ENCODE results near the gene NGDN. TPM values are rescaled to one million over a fixed set of nuclear protein-coding genes. Genes with fewer than 3 reads are reported as not detected.

NGDN gene
- polyA plus RNA-seq, 6 donors from 2014 or later: 54.2 to 105 (median 76.4) TPM

- Mint-ChIP-seq H3K9me3 (no peaks in the 10 kb centered on the region), H3K4me3 (no peak overlapping the region), H3K27ac (no peak overlapping the region), H3K4me1 (peaks cover 5 to 7% (median 6%) of the 10 kb centered on the region in 3 donors), H3K27me3 (no peaks in the 10 kb centered on the region), H3K36me3 (peaks cover 7 to 8% of the 10 kb centered on the region in 2 donors)
- DNase-seq (no peak), ATAC-seq (ENCODE audit: low read depth in 2 of 2) (no peak)
Measured at GRCh38 chr14:23468704-23469126, 788 bp upstream of the NGDN start.

- ATAC-seq (ENCODE audit: low read depth in 2 of 2) (peak; percentile 4 to 5), DNase-seq (no peak)
- H3K36me3 Mint-ChIP-seq: peaks cover 15 to 16% of the 10 kb centered on the region in 2 donors
- no peaks in the 10 kb centered on the region for H3K27me3 Mint-ChIP-seq
- H3K9me3 Mint-ChIP-seq: no peaks in the 10 kb centered on the region
- H3K27ac Mint-ChIP-seq: no peak overlapping the region
- H3K4me3 Mint-ChIP-seq: peak overlapping the region in 1 of 8 donors; percentile 52
- H3K4me1 Mint-ChIP-seq: peaks cover 6 to 9% (median 7%) of the 10 kb centered on the region in 3 donors
Measured at GRCh38 chr14:23469906-23470403, 452 bp downstream of the NGDN start.

GRCh38 chr14:23470947-23471346, 1.4 kb downstream of the NGDN start:
- Mint-ChIP-seq H3K4me1 (peaks cover 6 to 9% (median 7%) of the 10 kb centered on the region in 3 donors), H3K9me3 (no peaks in the 10 kb centered on the region), H3K36me3 (peaks cover 17 to 18% of the 10 kb centered on the region in 2 donors), H3K27ac (peak overlapping the region in 1 of 6 donors; percentile 2), H3K4me3 (peak overlapping the region in 2 of 8 donors; percentile 52 to 54), H3K27me3 (no peaks in the 10 kb centered on the region)
- no peak for DNase-seq
- ATAC-seq (ENCODE audit: low read depth in 2 of 2): no peak

GRCh38 chr14:23478109-23478759, 8.7 kb downstream of the NGDN start:
- peak overlapping the region in 2 of 6 donors; percentile 11 to 71 for H3K27ac Mint-ChIP-seq
- ATAC-seq (ENCODE audit: low read depth in 2 of 2) (peak; percentile 69 to 72), DNase-seq (peak; percentile 57)
- no peaks in the 10 kb centered on the region for H3K27me3 Mint-ChIP-seq
- H3K9me3 Mint-ChIP-seq: no peaks in the 10 kb centered on the region
- H3K4me3 Mint-ChIP-seq: no peak overlapping the region
- H3K4me1 Mint-ChIP-seq: peaks cover 0 to 18% (median 6%) of the 10 kb centered on the region in 3 donors
- peaks cover 23 to 39% of the 10 kb centered on the region in 2 donors for H3K36me3 Mint-ChIP-seq

GRCh38 chr14:23481362-23481970, 12.0 kb downstream of the NGDN start:
- Mint-ChIP-seq H3K4me3 (no peak overlapping the region), H3K36me3 (peaks cover 9 to 43% of the 10 kb centered on the region in 2 donors), H3K9me3 (no peaks in the 10 kb centered on the region), H3K4me1 (peaks cover 0 to 23% (median 6%) of the 10 kb centered on the region in 3 donors), H3K27me3 (no peaks in the 10 kb centered on the region), H3K27ac (peak overlapping the region in 1 of 6 donors; percentile 2)
- ATAC-seq (ENCODE audit: low read depth in 2 of 2): no peak
- DNase-seq: no peak

GRCh38 chr14:23481979-23482822, 12.7 kb downstream of the NGDN start:
- H3K4me1 Mint-ChIP-seq: peaks cover 0 to 20% (median 6%) of the 10 kb centered on the region in 3 donors
- H3K27me3 Mint-ChIP-seq: no peaks in the 10 kb centered on the region
- H3K4me3 Mint-ChIP-seq: no peak overlapping the region
- peaks cover 5 to 43% of the 10 kb centered on the region in 2 donors for H3K36me3 Mint-ChIP-seq
- no peaks in the 10 kb centered on the region for H3K9me3 Mint-ChIP-seq
- ATAC-seq (ENCODE audit: low read depth in 2 of 2): no peak
- DNase-seq: no peak
- peak overlapping the region in 2 of 6 donors; percentile 27 to 56 for H3K27ac Mint-ChIP-seq

GRCh38 chr14:23482823-23483148, 13.3 kb downstream of the NGDN start:
- Mint-ChIP-seq H3K9me3 (no peaks in the 10 kb centered on the region), H3K27ac (no peak overlapping the region), H3K36me3 (peaks cover 4 to 41% of the 10 kb centered on the region in 2 donors), H3K4me1 (peaks cover 0 to 19% (median 6%) of the 10 kb centered on the region in 3 donors), H3K27me3 (no peaks in the 10 kb centered on the region), H3K4me3 (no peak overlapping the region)
- no peak for DNase-seq
- no peak for ATAC-seq (ENCODE audit: low read depth in 2 of 2)

GRCh38 chr14:23483236-23483854, 13.8 kb downstream of the NGDN start:
- no peak for ATAC-seq (ENCODE audit: low read depth in 2 of 2)
- H3K9me3 Mint-ChIP-seq: no peaks in the 10 kb centered on the region
- peaks cover 2 to 35% of the 10 kb centered on the region in 2 donors for H3K36me3 Mint-ChIP-seq
- DNase-seq: no peak
- H3K27me3 Mint-ChIP-seq: no peaks in the 10 kb centered on the region
- H3K4me1 Mint-ChIP-seq: peaks cover 0 to 18% (median 6%) of the 10 kb centered on the region in 3 donors
- H3K4me3 Mint-ChIP-seq: peak overlapping the region in 1 of 8 donors; percentile 23
- peak overlapping the region in 2 of 6 donors; percentile 19 to 51 for H3K27ac Mint-ChIP-seq

- no peak overlapping the region for H3K27ac Mint-ChIP-seq
- ATAC-seq (ENCODE audit: low read depth in 2 of 2) (no peak), DNase-seq (no peak)
- peaks cover 0 to 32% of the 10 kb centered on the region in 2 donors for H3K36me3 Mint-ChIP-seq
- no peaks in the 10 kb centered on the region for H3K9me3 Mint-ChIP-seq
- no peaks in the 10 kb centered on the region for H3K27me3 Mint-ChIP-seq
- H3K4me3 Mint-ChIP-seq: no peak overlapping the region
- H3K4me1 Mint-ChIP-seq: peaks cover 0 to 16% (median 6%) of the 10 kb centered on the region in 3 donors
Measured at GRCh38 chr14:23485326-23485725, 15.8 kb downstream of the NGDN start.

GRCh38 chr14:23486036-23486435, 16.5 kb downstream of the NGDN start:
- Mint-ChIP-seq H3K9me3 (no peaks in the 10 kb centered on the region), H3K27me3 (no peaks in the 10 kb centered on the region), H3K4me3 (no peak overlapping the region), H3K27ac (peak overlapping the region in 1 of 6 donors; percentile 61), H3K4me1 (peaks cover 0 to 16% (median 6%) of the 10 kb centered on the region in 3 donors), H3K36me3 (peaks cover 0 to 32% of the 10 kb centered on the region in 2 donors)
- no peak for DNase-seq
- ATAC-seq (ENCODE audit: low read depth in 2 of 2): no peak

GRCh38 chr14:23487216-23487615, 17.7 kb downstream of the NGDN start:
- H3K27me3 Mint-ChIP-seq: no peaks in the 10 kb centered on the region
- H3K4me1 Mint-ChIP-seq: peaks cover 0 to 12% (median under 1%) of the 10 kb centered on the region in 3 donors
- DNase-seq: no peak
- H3K27ac Mint-ChIP-seq: no peak overlapping the region
- ATAC-seq (ENCODE audit: low read depth in 2 of 2): no peak
- H3K4me3 Mint-ChIP-seq: no peak overlapping the region
- no peaks in the 10 kb centered on the region for H3K9me3 Mint-ChIP-seq
- H3K36me3 Mint-ChIP-seq: peaks cover 0 to 32% of the 10 kb centered on the region in 2 donors

- Mint-ChIP-seq H3K4me3 (no peak overlapping the region), H3K9me3 (no peaks in the 10 kb centered on the region), H3K27ac (peak overlapping the region in 1 of 6 donors; percentile 70), H3K36me3 (no peaks in the 10 kb centered on the region), H3K4me1 (no peaks in the 10 kb centered on the region), H3K27me3 (no peaks in the 10 kb centered on the region)
- ATAC-seq (ENCODE audit: low read depth in 2 of 2) (no peak), DNase-seq (no peak)
Measured at GRCh38 chr14:23492618-23493272, 23.2 kb downstream of the NGDN start.
